ENCODE measurements around the gene RTL10.

DNA sequence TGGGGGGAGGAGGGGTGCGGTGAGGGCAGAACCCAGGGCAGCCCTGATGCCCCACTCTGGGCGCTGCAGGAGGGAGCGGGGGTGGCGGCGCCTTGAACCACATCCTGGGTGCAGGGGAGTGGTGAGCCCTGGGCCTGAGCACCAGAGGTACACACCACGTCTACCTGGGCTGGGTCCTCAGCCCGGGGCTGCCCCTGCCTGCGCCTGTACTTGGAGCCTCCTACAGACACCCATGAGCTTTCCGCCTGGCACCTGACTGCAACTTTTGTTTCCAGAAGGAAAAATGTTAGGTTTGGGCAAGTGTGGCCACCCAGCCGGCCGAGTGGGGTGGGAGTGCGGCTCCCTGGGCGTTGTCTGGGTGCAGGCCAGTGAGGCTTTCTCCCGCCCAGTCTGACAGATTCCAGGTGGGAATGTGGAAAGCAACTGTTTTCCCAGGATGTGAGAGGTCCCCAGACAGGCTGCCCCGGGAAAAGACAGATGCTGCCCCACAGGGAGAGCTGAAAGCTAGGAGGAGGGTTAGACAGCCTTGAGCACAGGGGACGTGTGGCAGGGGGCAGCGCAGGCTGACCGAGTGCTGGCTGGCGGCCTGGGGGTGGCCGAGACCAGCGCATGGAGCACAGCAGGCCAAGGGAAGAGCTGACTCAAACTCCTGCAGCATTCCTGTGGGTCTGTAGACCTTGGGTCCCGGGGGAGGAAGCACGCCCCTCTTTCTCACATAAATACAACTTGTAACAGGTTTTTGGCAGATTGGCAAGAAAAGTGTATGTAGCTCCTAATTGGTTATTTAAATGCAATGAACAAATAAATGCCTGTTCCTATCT, 44.1 kb downstream of the RTL10 start:
- TF ChIP-seq, protein P1, sequence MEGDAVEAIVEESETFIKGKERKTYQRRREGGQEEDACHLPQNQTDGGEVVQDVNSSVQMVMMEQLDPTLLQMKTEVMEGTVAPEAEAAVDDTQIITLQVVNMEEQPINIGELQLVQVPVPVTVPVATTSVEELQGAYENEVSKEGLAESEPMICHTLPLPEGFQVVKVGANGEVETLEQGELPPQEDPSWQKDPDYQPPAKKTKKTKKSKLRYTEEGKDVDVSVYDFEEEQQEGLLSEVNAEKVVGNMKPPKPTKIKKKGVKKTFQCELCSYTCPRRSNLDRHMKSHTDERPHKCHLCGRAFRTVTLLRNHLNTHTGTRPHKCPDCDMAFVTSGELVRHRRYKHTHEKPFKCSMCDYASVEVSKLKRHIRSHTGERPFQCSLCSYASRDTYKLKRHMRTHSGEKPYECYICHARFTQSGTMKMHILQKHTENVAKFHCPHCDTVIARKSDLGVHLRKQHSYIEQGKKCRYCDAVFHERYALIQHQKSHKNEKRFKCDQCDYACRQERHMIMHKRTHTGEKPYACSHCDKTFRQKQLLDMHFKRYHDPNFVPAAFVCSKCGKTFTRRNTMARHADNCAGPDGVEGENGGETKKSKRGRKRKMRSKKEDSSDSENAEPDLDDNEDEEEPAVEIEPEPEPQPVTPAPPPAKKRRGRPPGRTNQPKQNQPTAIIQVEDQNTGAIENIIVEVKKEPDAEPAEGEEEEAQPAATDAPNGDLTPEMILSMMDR (conservative IDR thresholded peaks at IDR 0.05; ENCODE audit: low read depth, low read length): no peak
- no peak for TF ChIP-seq EZH2 (IDR thresholded peaks at IDR 0.05; ENCODE audit: borderline replicate concordance, low read depth, low read length, poor library complexity, severe bottlenecking)
